ENCODE measurements around the gene CALHM2.

DNA sequence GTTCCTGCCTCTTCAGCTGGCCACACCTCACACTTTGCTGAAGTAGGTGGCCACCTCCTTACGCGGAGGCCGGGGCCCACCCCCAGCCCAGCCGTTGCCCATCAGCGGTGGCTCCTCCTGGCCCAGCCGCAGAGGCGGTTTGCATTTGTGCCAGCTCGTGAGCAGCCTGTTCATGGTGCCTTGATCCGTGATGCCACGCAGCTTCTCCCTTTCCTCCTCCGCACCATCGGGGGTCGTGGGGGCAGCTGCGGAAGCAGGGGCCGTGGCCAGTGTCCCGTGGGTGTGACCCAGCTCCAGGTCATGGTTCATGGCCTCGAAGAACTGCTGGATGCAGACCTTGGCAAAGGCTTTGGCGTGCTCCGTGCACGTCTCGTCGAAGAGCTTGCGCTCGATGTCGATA is 3.1 kb upstream of the CALHM2 start:
- no peak for TF ChIP-seq YY1 (IDR thresholded peaks at IDR 0.05; ENCODE audit: insufficient read depth, insufficient read length)
- no peak for TF ChIP-seq SUZ12 (IDR thresholded peaks at IDR 0.05; ENCODE audit: extremely low read depth, insufficient read depth, insufficient read length)

Measured in NT2/D1 (cell line).